Measurements from ENCODE around the gene SPSB4. TPM values are rescaled to one million over a fixed set of nuclear protein-coding genes. Genes with fewer than 3 reads are reported as not detected.

The SPSB4 gene
- total and polyA plus RNA-seq, 10 of the 15 experiments (the other 5 are each of a cell fraction or from before 2014, with no cell fraction given) = not detected

DNA sequence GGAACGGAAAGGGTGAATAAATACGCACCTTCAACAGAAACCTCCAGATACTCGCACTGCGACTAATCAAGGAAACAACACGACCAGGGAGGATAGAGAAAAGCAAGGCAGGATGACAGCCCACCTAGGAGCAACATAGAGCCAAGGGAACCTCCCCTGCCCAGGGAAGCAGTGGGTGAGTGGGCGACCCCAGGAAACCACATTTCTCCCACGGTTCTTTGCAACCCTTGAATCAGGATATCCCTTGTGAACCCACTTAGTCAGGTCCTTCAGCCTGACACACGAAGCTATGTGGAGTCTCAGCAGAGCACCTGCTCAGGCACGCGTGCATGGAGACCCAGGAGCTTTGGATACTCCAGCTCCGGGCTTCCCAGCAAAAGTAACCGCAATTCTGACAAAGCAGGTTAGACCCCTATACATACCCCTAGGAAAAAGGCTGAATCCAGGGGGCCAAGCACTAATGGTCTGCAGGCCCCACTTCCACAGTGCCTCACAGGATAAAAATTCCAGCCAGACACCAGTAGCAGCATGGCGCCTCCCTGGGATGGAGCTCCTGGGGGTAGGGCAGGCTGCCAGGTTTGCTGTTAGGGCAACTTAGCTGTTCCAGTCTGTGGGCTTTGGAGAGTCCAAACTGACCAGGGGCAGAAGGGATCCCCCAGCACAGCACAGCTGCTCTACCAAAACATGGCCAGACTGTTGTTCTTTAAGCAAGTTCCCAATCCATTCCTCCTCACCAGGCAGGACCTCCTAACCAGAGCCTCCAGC is 142.1 kb downstream of the SPSB4 start:
- TF ChIP-seq SPI1 (IDR thresholded peaks at IDR 0.05; ENCODE audit: borderline replicate concordance, insufficient read depth, low read depth, low read length) (no peak), BACH1 (IDR thresholded peaks at IDR 0.05; ENCODE audit: borderline replicate concordance) (no peak), MXI1 (IDR thresholded peaks at IDR 0.05; ENCODE audit: low read depth, low read length) (no peak), POLR2AphosphoS5 (IDR thresholded peaks at IDR 0.05; ENCODE audit: low read length) (no peak), POLR2AphosphoS2 (IDR thresholded peaks at IDR 0.05; ENCODE audit: low read depth, low read length) (no peak), NFYA (IDR thresholded peaks at IDR 0.05; ENCODE audit: borderline replicate concordance, low read depth, low read length) (no peak), SMAD1 (IDR thresholded peaks at IDR 0.05; ENCODE audit: low read depth, partially characterized antibody) (no peak), BCL11A (IDR thresholded peaks at IDR 0.05; ENCODE audit: low read depth, low read length) (no peak), JUND (IDR thresholded peaks at IDR 0.05; ENCODE audit: low read depth, low read length) (no peak), SREBF2 (IDR thresholded peaks at IDR 0.05; ENCODE audit: low read length) (no peak), ZZZ3 (IDR thresholded peaks at IDR 0.05; ENCODE audit: control insufficient read depth, insufficient read length, low read depth) (no peak)
- TF ChIP-seq, protein P1, sequence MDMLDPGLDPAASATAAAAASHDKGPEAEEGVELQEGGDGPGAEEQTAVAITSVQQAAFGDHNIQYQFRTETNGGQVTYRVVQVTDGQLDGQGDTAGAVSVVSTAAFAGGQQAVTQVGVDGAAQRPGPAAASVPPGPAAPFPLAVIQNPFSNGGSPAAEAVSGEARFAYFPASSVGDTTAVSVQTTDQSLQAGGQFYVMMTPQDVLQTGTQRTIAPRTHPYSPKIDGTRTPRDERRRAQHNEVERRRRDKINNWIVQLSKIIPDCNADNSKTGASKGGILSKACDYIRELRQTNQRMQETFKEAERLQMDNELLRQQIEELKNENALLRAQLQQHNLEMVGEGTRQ (IDR thresholded peaks at IDR 0.05; ENCODE audit: borderline replicate concordance, low read depth, low read length) = no peak
- TF ChIP-seq, protein P2, sequence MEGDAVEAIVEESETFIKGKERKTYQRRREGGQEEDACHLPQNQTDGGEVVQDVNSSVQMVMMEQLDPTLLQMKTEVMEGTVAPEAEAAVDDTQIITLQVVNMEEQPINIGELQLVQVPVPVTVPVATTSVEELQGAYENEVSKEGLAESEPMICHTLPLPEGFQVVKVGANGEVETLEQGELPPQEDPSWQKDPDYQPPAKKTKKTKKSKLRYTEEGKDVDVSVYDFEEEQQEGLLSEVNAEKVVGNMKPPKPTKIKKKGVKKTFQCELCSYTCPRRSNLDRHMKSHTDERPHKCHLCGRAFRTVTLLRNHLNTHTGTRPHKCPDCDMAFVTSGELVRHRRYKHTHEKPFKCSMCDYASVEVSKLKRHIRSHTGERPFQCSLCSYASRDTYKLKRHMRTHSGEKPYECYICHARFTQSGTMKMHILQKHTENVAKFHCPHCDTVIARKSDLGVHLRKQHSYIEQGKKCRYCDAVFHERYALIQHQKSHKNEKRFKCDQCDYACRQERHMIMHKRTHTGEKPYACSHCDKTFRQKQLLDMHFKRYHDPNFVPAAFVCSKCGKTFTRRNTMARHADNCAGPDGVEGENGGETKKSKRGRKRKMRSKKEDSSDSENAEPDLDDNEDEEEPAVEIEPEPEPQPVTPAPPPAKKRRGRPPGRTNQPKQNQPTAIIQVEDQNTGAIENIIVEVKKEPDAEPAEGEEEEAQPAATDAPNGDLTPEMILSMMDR (IDR thresholded peaks at IDR 0.05 in 2 of 3, conservative IDR thresholded peaks at IDR 0.05 in 1 of 3; ENCODE audit: control insufficient read depth in 2 of 3, extremely low read depth in 1 of 3, insufficient read depth in 1 of 3, low read depth in 3 of 3, low read length in 3 of 3) = no peak
- TF ChIP-seq, protein P3, sequence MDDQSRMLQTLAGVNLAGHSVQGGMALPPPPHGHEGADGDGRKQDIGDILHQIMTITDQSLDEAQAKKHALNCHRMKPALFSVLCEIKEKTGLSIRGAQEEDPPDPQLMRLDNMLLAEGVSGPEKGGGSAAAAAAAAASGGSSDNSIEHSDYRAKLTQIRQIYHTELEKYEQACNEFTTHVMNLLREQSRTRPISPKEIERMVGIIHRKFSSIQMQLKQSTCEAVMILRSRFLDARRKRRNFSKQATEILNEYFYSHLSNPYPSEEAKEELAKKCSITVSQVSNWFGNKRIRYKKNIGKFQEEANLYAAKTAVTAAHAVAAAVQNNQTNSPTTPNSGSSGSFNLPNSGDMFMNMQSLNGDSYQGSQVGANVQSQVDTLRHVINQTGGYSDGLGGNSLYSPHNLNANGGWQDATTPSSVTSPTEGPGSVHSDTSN (IDR thresholded peaks at IDR 0.05; ENCODE audit: insufficient replicate concordance, low read depth, low read length) = no peak
- TF ChIP-seq, protein P4, sequence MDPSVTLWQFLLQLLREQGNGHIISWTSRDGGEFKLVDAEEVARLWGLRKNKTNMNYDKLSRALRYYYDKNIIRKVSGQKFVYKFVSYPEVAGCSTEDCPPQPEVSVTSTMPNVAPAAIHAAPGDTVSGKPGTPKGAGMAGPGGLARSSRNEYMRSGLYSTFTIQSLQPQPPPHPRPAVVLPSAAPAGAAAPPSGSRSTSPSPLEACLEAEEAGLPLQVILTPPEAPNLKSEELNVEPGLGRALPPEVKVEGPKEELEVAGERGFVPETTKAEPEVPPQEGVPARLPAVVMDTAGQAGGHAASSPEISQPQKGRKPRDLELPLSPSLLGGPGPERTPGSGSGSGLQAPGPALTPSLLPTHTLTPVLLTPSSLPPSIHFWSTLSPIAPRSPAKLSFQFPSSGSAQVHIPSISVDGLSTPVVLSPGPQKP (IDR thresholded peaks at IDR 0.05; ENCODE audit: low read depth, low read length) = no peak
- WGBS (ENCODE audit: insufficient coverage, insufficient replicate concordance, low lambda C conversion rate, missing lambda C conversion rate) = 53% methylated on average over 13 of the region's 13 CpGs
- H3K4me2 ChIP-seq (ENCODE audit: control insufficient read depth, insufficient read depth) = no peak overlapping the region
- no peaks in the 10 kb centered on the region for H3K36me3 ChIP-seq (ENCODE audit: control insufficient read depth in 2 of 2, insufficient read depth in 2 of 2, low read length in 1 of 2)
- no peaks in the 10 kb centered on the region; a peak in 1 of 4 replicates for H3K27me3 ChIP-seq (replicated peaks in 1 of 2; ENCODE audit: control insufficient read depth in 2 of 2, insufficient read depth in 2 of 2, low read length in 1 of 2)
- H3K9me3 ChIP-seq (replicated peaks; ENCODE audit: control insufficient read depth, insufficient read depth, low read length) = no peaks in the 10 kb centered on the region
- DNase-seq (ENCODE audit: low read depth, low spot score) (no peak), FAIRE-seq (no peak), ATAC-seq (no peak)
- no peak overlapping the region for H3K4me3 ChIP-seq
- BruUV-seq (replicated peaks) = no TSS peak
- ChIA-PET CTCF (interaction anchor here (0.6 to 5.8 kb wide), 9 partner anchors 9 to 344 kb away, joined by 3 to 64 read pairs (median 3); no protein-coding TSS in a partner anchor), SMC1A (ENCODE audit: uncharacterized antibody, unreplicated experiment) (interaction anchor here (1.4 to 2.3 kb wide), 3 partner anchors 8 to 194 kb away, joined by 4 to 17 read pairs (median 5); no protein-coding TSS in a partner anchor), RAD21 (ENCODE audit: unreplicated experiment) (interaction anchor here (0.7 to 1.1 kb wide), 2 partner anchors 80 to 194 kb away, joined by 3 read pairs; no protein-coding TSS in a partner anchor), POLR2A (no interaction called here)
- no peaks in the 10 kb centered on the region for H3K79me2 ChIP-seq (ENCODE audit: control insufficient read depth, insufficient read depth, low read length)
- H3K27ac ChIP-seq (ENCODE audit: control insufficient read depth, insufficient read depth) = no peak overlapping the region
- H3K9ac ChIP-seq (ENCODE audit: control insufficient read depth, insufficient read depth, low read length) = no peak overlapping the region
- in situ Hi-C loops (cut with MboI) (loop anchor here (5.0 kb wide), 2 partner anchors 191 to 296 kb away; no protein-coding TSS in a partner anchor), intact Hi-C loops (cut with micrococcal nuclease; ENCODE audit: unreplicated experiment) (loop anchor here (5.0 kb wide), 1 partner anchor 86 kb away; no protein-coding TSS in a partner anchor)
- H2AFZ ChIP-seq (ENCODE audit: control insufficient read depth, low read depth, low read length) = no peak overlapping the region
- no peaks in the 10 kb centered on the region for H3K4me1 ChIP-seq (ENCODE audit: control insufficient read depth, insufficient read depth, low read length)
- no peaks in the 10 kb centered on the region for H4K20me1 ChIP-seq (ENCODE audit: control insufficient read depth, insufficient read depth)

Measured in GM12878 (cell line).